HG03175 (cell line): ENCODE results near the gene ZNF440.
"Not testable (repeated sequence)": the region's sequence is repeated elsewhere in the genome, so short reads cannot be mapped to it uniquely, and the experiment has no call there.

Source experiments
- ATAC-seq: cut with Tn5 transposase; IDR thresholded peaks from one replicate; pipeline ENCODE4 v1.9.1; 2021; ENCODE audit warnings: mild to moderate bottlenecking, moderate library complexity; ENCODE audit not compliant: unreplicated experiment

ZNF440 gene

GRCh38 chr19:11814029-11814699 lies at the start of gene ZNF440:
TSS of gene ZNF440 (plus strand) at chr19:11814273. CDS start at chr19:11814448, 175 bp downstream.
- peak; percentile 98 for ATAC-seq

- peak; percentile 93 for ATAC-seq
Measured at GRCh38 chr19:11766597-11767591, 47.2 kb upstream of the ZNF440 start, which contains the start of gene ZNF441. TSS of gene ZNF441 (plus strand) at chr19:11767000. CDS start at chr19:11767194, 194 bp downstream.

- ATAC-seq = peak; percentile 38
Measured at GRCh38 chr19:11767633-11768133, 46.4 kb upstream of the ZNF440 start.

- ATAC-seq = no peak
Measured at GRCh38 chr19:11769995-11770394, 44.1 kb upstream of the ZNF440 start.

- not testable (repeated sequence) for ATAC-seq
Measured at GRCh38 chr19:11771520-11771919, 42.6 kb upstream of the ZNF440 start.

- not testable (repeated sequence) for ATAC-seq
Measured at GRCh38 chr19:11776669-11777068, 37.4 kb upstream of the ZNF440 start.

- no peak for ATAC-seq
Measured at GRCh38 chr19:11780431-11781020, 33.5 kb upstream of the ZNF440 start.

GRCh38 chr19:11781295-11782057 lies 32.6 kb upstream of the ZNF440 start:
- no peak for ATAC-seq

GRCh38 chr19:11783767-11784166 lies 30.3 kb upstream of the ZNF440 start:
- ATAC-seq = no peak

GRCh38 chr19:11784356-11784755 lies 29.7 kb upstream of the ZNF440 start:
- no peak for ATAC-seq

- ATAC-seq = no peak
Measured at GRCh38 chr19:11787536-11787935, 26.5 kb upstream of the ZNF440 start.

- ATAC-seq = no peak
Measured at GRCh38 chr19:11792942-11793341, 21.1 kb upstream of the ZNF440 start.

GRCh38 chr19:11797491-11797890 lies 16.6 kb upstream of the ZNF440 start:
- ATAC-seq = no peak

- peak; percentile 96 for ATAC-seq
Measured at GRCh38 chr19:11798391-11799330, 15.4 kb upstream of the ZNF440 start, which contains the start of gene ZNF491. TSS of gene ZNF491 (plus strand) at chr19:11798523. CDS start at chr19:11805954, 7,431 bp downstream.

- ATAC-seq = no peak
Measured at GRCh38 chr19:11806354-11807098, 7.5 kb upstream of the ZNF440 start.

- ATAC-seq = no peak
Measured at GRCh38 chr19:11807099-11807380, 7.0 kb upstream of the ZNF440 start.

GRCh38 chr19:11813703-11814028 lies 407 bp upstream of the ZNF440 start:
- ATAC-seq = peak; percentile 33

GRCh38 chr19:11814700-11815035 lies 595 bp downstream of the ZNF440 start:
- no peak for ATAC-seq
